Measurements from ENCODE around the gene EYS.
"Not testable (repeated sequence)": the region's sequence is repeated elsewhere in the genome, so short reads cannot be mapped to it uniquely, and the experiment has no call there.

EYS gene

DNA sequence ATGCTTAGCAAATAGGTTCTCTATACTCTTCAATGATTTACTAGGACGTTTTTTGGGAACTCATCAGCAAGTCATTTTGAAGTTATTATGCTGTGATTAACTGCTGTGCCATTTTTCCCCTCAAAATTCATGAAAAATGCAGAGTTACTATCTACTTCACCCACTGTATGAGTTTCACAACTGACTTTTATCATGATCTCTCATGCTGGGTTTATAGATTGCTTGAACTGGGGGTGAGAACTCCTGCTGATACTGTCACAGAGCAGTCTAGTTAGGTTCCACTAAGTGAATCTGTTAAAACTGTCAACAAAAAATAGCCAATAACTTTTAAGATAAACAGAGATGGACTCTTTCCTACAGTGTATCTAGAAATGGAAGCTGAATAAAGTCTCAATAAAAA is 136.7 kb downstream of the EYS start:
- Histone ChIP-seq H4K8ac (ENCODE audit: low read length) (no peak overlapping the region), H3K4ac (ENCODE audit: low read depth in 1 of 2, low read length in 2 of 2) (no peak overlapping the region), H3K9me3 (ENCODE audit: control insufficient read depth, low read length) (peaks cover 8% of the 10 kb centered on the region), H3K4me3 (ENCODE audit: insufficient read depth in 1 of 2, low read depth in 1 of 2, low read length in 2 of 2) (no peak overlapping the region), H3K4me2 (ENCODE audit: low read length, poor library complexity, severe bottlenecking) (no peak overlapping the region), H2BK12ac (ENCODE audit: low read length in 2 of 2) (no peak overlapping the region), H3K27me3 (ENCODE audit: control insufficient read depth in 1 of 2, insufficient read depth in 1 of 2, low read length in 2 of 2) (no peaks in the 10 kb centered on the region), H3K4me1 (ENCODE audit: control insufficient read depth, insufficient read depth, low read depth, low read length) (no peaks in the 10 kb centered on the region), H3K9ac (ENCODE audit: low read length) (no peak overlapping the region), H3K23ac (ENCODE audit: low read length in 2 of 2) (no peak overlapping the region), H3K14ac (ENCODE audit: low read length in 2 of 2) (no peak overlapping the region), H3K79me1 (replicated peaks; ENCODE audit: low read length, poor library complexity, severe bottlenecking) (no peaks in the 10 kb centered on the region), H2AK5ac (ENCODE audit: low read length, severe bottlenecking) (no peak overlapping the region), H3K18ac (ENCODE audit: low read depth in 1 of 2, low read length in 2 of 2) (no peak overlapping the region), H2BK15ac (ENCODE audit: low read depth, poor library complexity, severe bottlenecking) (no peak overlapping the region), H2AFZ (ENCODE audit: low read depth, low read length) (no peak overlapping the region), H4K91ac (ENCODE audit: low read length) (no peak overlapping the region), H2BK5ac (ENCODE audit: low read depth, low read length, poor library complexity, severe bottlenecking) (no peak overlapping the region), H3K27ac (ENCODE audit: low read length, poor library complexity, severe bottlenecking) (no peak overlapping the region), H2BK120ac (ENCODE audit: low read depth, low read length) (no peak overlapping the region), H3K36me3 (ENCODE audit: control insufficient read depth in 1 of 2, insufficient read depth in 2 of 2, low read depth in 1 of 2, low read length in 2 of 2) (no peaks in the 10 kb centered on the region)
- no CpG with 5 or more reads among the region's 1 CpG for WGBS
- no peak for DNase-seq

DNA sequence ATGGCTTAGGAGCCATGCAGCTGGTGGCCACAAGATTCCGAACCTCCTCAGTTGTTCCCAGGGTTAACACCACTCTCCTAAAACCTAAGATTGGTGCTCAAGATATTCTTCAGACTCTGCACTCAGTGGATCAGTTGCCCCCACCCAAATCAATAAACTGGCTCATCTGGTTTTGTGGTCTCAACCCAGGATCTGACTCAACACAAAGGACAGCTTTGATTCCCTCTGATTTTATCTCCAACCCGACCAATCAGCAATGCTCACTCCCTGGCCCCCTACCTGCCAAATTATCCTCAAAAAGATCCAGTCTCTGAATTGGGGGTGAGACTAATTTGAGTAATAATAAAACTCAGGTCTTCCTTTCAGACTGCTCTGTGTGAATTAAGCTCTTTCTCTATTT is 137.5 kb downstream of the EYS start:
- Histone ChIP-seq H3K18ac (ENCODE audit: low read depth in 1 of 2, low read length in 2 of 2) (no peak overlapping the region), H4K8ac (ENCODE audit: low read length) (no peak overlapping the region), H3K27me3 (ENCODE audit: control insufficient read depth in 1 of 2, insufficient read depth in 1 of 2, low read length in 2 of 2) (no peaks in the 10 kb centered on the region), H3K9me3 (ENCODE audit: control insufficient read depth, low read length) (peaks cover 8% of the 10 kb centered on the region), H3K27ac (ENCODE audit: low read length, poor library complexity, severe bottlenecking) (no peak overlapping the region), H2BK120ac (ENCODE audit: low read depth, low read length) (no peak overlapping the region), H3K36me3 (ENCODE audit: control insufficient read depth in 1 of 2, insufficient read depth in 2 of 2, low read depth in 1 of 2, low read length in 2 of 2) (no peaks in the 10 kb centered on the region), H2BK15ac (ENCODE audit: low read depth, poor library complexity, severe bottlenecking) (no peak overlapping the region), H3K4me3 (ENCODE audit: insufficient read depth in 1 of 2, low read depth in 1 of 2, low read length in 2 of 2) (no peak overlapping the region), H3K14ac (ENCODE audit: low read length in 2 of 2) (no peak overlapping the region), H3K9ac (ENCODE audit: low read length) (no peak overlapping the region), H2BK12ac (ENCODE audit: low read length in 2 of 2) (no peak overlapping the region), H3K79me1 (replicated peaks; ENCODE audit: low read length, poor library complexity, severe bottlenecking) (no peaks in the 10 kb centered on the region), H3K4me1 (ENCODE audit: control insufficient read depth, insufficient read depth, low read depth, low read length) (no peaks in the 10 kb centered on the region), H4K91ac (ENCODE audit: low read length) (no peak overlapping the region), H3K4ac (ENCODE audit: low read depth in 1 of 2, low read length in 2 of 2) (no peak overlapping the region), H3K4me2 (ENCODE audit: low read length, poor library complexity, severe bottlenecking) (no peak overlapping the region), H2AK5ac (ENCODE audit: low read length, severe bottlenecking) (no peak overlapping the region), H2BK5ac (ENCODE audit: low read depth, low read length, poor library complexity, severe bottlenecking) (no peak overlapping the region), H3K23ac (ENCODE audit: low read length in 2 of 2) (no peak overlapping the region), H2AFZ (ENCODE audit: low read depth, low read length) (no peak overlapping the region)
- 88% methylated on average over 1 of the region's 2 CpGs for WGBS
- no peak for DNase-seq

DNA sequence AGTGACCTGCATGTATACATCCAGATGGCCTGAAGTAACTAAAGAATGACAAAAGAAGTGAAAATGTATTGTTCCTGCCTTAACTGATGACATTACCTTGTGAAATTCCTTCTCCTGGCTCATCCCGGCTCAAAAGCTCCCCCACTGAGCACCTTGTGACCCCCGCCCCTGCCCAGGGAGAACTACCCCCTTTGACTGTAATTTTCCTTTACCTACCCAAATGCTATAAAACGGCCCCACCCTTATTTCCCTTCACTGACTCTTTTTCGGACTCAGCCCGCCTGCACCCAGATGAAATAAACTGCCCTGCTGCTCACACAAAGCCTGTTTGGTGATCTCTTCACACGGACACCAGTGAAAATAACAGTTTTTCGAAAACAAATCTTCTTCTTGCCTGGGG is 138.0 kb downstream of the EYS start:
- H3K18ac ChIP-seq (ENCODE audit: low read depth in 1 of 2, low read length in 2 of 2); H3K23ac ChIP-seq (ENCODE audit: low read length in 2 of 2); H3K4ac ChIP-seq (ENCODE audit: low read depth in 1 of 2, low read length in 2 of 2); H3K79me1 ChIP-seq (replicated peaks; ENCODE audit: low read length, poor library complexity, severe bottlenecking); H3K4me3 ChIP-seq (ENCODE audit: insufficient read depth in 1 of 2, low read depth in 1 of 2, low read length in 2 of 2); H3K36me3 ChIP-seq (ENCODE audit: control insufficient read depth in 1 of 2, insufficient read depth in 2 of 2, low read depth in 1 of 2, low read length in 2 of 2); H3K9ac ChIP-seq (ENCODE audit: low read length); H3K9me3 ChIP-seq (ENCODE audit: control insufficient read depth, low read length); H2AK5ac ChIP-seq (ENCODE audit: low read length, severe bottlenecking); H2BK15ac ChIP-seq (ENCODE audit: low read depth, poor library complexity, severe bottlenecking); H4K8ac ChIP-seq (ENCODE audit: low read length); DNase-seq; H3K27me3 ChIP-seq (ENCODE audit: control insufficient read depth in 1 of 2, insufficient read depth in 1 of 2, low read length in 2 of 2); H2AFZ ChIP-seq (ENCODE audit: low read depth, low read length); H4K91ac ChIP-seq (ENCODE audit: low read length); H3K4me2 ChIP-seq (ENCODE audit: low read length, poor library complexity, severe bottlenecking); H3K14ac ChIP-seq (ENCODE audit: low read length in 2 of 2); H2BK5ac ChIP-seq (ENCODE audit: low read depth, low read length, poor library complexity, severe bottlenecking); H2BK12ac ChIP-seq (ENCODE audit: low read length in 2 of 2); H3K4me1 ChIP-seq (ENCODE audit: control insufficient read depth, insufficient read depth, low read depth, low read length); H2BK120ac ChIP-seq (ENCODE audit: low read depth, low read length); H3K27ac ChIP-seq (ENCODE audit: low read length, poor library complexity, severe bottlenecking): not testable (repeated sequence)
- 48% methylated on average over 7 of the region's 7 CpGs for WGBS

DNA sequence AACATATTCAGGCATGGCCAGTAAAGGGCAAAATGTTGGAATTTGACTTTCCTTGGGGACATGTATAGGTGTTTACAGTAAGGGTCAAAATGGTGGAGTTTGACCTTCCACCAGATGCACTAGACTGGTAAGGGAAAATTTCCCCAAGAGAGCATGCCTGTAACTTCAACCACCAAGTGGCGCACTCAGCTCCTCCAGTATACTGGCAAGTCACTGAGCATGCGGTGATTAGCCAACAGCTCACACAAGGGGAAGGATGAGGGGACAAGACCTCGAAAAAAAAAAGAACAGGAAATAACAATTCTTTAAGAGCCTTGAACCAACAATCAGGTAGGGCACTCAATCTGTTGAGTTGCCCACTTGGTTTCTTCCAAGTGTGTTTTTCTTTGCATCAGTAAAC is 140.9 kb downstream of the EYS start:
- Histone ChIP-seq H2AFZ (ENCODE audit: low read depth, low read length) (no peak overlapping the region), H2AK5ac (ENCODE audit: low read length, severe bottlenecking) (no peak overlapping the region), H3K27me3 (ENCODE audit: control insufficient read depth in 1 of 2, insufficient read depth in 1 of 2, low read length in 2 of 2) (no peaks in the 10 kb centered on the region), H3K4me3 (ENCODE audit: insufficient read depth in 1 of 2, low read depth in 1 of 2, low read length in 2 of 2) (no peak overlapping the region), H2BK12ac (ENCODE audit: low read length in 2 of 2) (no peak overlapping the region), H4K91ac (ENCODE audit: low read length) (no peak overlapping the region), H3K4ac (ENCODE audit: low read depth in 1 of 2, low read length in 2 of 2) (no peak overlapping the region), H4K8ac (ENCODE audit: low read length) (no peak overlapping the region), H3K36me3 (ENCODE audit: control insufficient read depth in 1 of 2, insufficient read depth in 2 of 2, low read depth in 1 of 2, low read length in 2 of 2) (no peaks in the 10 kb centered on the region), H3K79me1 (replicated peaks; ENCODE audit: low read length, poor library complexity, severe bottlenecking) (no peaks in the 10 kb centered on the region), H3K9ac (ENCODE audit: low read length) (no peak overlapping the region), H3K23ac (ENCODE audit: low read length in 2 of 2) (no peak overlapping the region), H3K4me2 (ENCODE audit: low read length, poor library complexity, severe bottlenecking) (no peak overlapping the region), H3K18ac (ENCODE audit: low read depth in 1 of 2, low read length in 2 of 2) (no peak overlapping the region), H2BK5ac (ENCODE audit: low read depth, low read length, poor library complexity, severe bottlenecking) (no peak overlapping the region), H3K9me3 (ENCODE audit: control insufficient read depth, low read length) (peaks cover 3% of the 10 kb centered on the region), H3K4me1 (ENCODE audit: control insufficient read depth, insufficient read depth, low read depth, low read length) (no peaks in the 10 kb centered on the region), H2BK120ac (ENCODE audit: low read depth, low read length) (no peak overlapping the region), H3K14ac (ENCODE audit: low read length in 2 of 2) (no peak overlapping the region), H3K27ac (ENCODE audit: low read length, poor library complexity, severe bottlenecking) (no peak overlapping the region), H2BK15ac (ENCODE audit: low read depth, poor library complexity, severe bottlenecking) (no peak overlapping the region)
- DNase-seq = no peak
- 67% methylated on average over 3 of the region's 3 CpGs for WGBS

All from mesenchymal stem cell (in vitro differentiated cells and primary cell).